GM21737 (cell line): ENCODE measurements around the gene EDIL3.

Source experiments
- ATAC-seq: cut with Tn5 transposase; IDR thresholded peaks from one replicate; pipeline ENCODE4 v1.9.1; 2021; ENCODE audit warnings: mild to moderate bottlenecking, moderate library complexity; ENCODE audit not compliant: unreplicated experiment

The EDIL3 gene

GRCh38 chr5:83919071-83920041, 465.3 kb downstream of the EDIL3 start:
- ATAC-seq = no peak

- no peak for ATAC-seq
These were observed 467.3 kb downstream of the EDIL3 start for GRCh38 chr5:83917261-83917908.

DNA sequence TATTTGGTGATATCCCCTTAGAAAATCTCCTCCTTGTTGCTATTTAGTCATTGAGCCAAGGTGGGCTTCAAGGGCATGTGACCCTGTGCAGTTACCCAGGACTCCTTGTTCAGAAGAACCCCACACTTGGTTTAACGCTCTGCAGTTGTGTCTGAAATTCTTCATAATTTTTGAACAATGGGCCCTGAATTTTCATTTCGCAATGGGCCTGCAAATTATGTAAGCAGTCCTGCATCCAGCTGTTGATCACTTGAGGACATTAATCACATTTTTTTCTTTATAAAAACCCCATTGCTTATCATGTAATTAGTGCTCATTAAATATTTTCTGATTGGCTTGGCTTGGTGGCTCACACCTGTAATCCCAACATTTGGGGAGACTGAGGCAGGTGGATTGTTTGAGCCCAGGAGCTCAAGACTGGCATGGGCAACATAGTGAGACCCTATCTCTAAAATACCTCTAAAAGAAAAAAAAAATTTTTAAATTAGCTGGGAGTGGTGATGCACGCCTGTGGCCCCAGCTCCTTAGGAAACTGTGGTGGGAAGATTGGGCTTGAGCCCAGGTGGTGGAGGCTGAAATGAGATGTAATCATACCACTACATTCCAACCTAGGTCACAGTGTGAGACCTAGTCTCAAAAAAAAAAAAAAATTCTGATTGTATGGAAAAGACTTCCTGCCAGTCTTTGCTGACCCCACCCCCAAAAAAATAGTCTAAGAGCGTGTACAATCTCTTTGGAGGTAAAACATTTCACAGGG, 469.8 kb downstream of the EDIL3 start:
- no peak for ATAC-seq

DNA sequence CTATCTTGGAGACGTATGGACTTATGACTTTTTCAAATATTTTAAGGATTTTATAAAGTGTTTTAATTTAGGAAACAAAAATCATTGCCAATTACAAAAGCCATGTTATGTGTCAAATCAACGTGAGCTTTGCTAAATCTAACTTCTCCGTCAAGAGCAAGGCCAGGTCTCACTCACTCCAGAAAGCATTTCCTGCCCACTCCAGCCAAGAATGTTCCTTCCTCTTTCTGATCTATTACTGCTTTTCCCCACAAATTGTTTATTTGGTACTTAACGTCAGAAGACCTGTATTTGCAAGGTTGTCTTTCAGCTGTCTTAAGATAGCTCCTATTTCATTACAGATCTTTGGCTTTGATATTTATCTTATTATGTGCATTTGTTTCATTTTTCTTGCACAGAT, 470.5 kb downstream of the EDIL3 start:
- no peak for ATAC-seq

GRCh38 chr5:83913593-83913992, 471.1 kb downstream of the EDIL3 start:
- no peak for ATAC-seq

GRCh38 chr5:83911367-83911919, 473.2 kb downstream of the EDIL3 start:
- no peak for ATAC-seq

DNA sequence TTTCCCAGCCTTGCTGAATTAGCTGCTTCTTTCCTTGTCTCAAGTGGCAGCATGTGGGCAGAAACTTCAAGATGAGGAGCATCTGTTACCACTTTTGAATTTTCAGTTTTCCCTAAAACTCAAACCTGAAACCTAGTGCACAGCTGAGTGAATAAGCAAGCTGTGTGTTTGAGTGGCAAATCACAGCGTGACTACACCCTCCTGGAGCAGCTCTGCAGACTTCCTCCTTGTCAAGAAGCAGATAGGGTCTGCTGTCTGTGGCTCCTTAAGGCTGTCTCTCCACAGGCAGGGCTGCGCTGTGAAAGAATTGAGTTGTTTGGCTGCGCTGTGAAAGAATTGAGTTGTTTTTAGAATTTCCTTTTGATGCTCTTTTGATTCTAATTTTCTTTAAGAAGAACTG, 484.4 kb downstream of the EDIL3 start:
- ATAC-seq = no peak

- ATAC-seq = no peak
These were observed 485.2 kb downstream of the EDIL3 start for GRCh38 chr5:83899326-83899970.

DNA sequence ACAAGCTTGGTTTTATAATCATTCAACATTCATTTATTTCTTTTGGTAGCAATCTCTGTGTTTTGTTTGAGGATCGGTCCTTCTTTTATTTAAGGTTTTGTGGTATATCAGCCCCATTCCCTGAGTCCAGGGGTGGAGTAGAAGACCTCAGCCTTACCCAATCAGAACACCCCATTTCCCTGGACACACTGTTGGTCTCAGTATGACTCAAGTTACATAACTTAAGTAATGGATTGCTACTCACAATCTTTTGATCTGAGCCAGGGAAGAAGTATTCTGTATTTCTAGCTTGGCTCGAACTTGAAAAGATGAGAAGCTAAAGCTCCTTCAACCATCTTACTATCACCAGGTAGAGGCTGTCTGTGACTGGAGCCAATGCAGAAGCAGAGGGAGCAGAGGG, 488.8 kb downstream of the EDIL3 start:
- ATAC-seq = no peak

- no peak for ATAC-seq
These were observed 493.4 kb downstream of the EDIL3 start for GRCh38 chr5:83891261-83891660.
